Raji (cell line): ENCODE measurements around the gene CPVL.

Experiments
- POLR2A ChIP-seq: IDR thresholded peaks from 2 replicates; pipeline ENCODE4 v1.6.1; 2011; ENCODE audit warnings: low read depth, low read length, control low read depth; ENCODE audit not compliant: insufficient read depth

CPVL gene

GRCh38 chr7:29003703-29004102 lies 142.6 kb downstream of the CPVL start:
- no peak for TF ChIP-seq POLR2A

- no peak for TF ChIP-seq POLR2A
Measured at GRCh38 chr7:29000717-29001076, 145.6 kb downstream of the CPVL start.

- TF ChIP-seq POLR2A = no peak
Measured at GRCh38 chr7:28999895-29000716, 146.2 kb downstream of the CPVL start.

GRCh38 chr7:28999427-28999826 lies 146.9 kb downstream of the CPVL start:
- TF ChIP-seq POLR2A = no peak

GRCh38 chr7:28998105-28998504 lies 148.2 kb downstream of the CPVL start:
- no peak for TF ChIP-seq POLR2A

- TF ChIP-seq POLR2A = no peak
Measured at GRCh38 chr7:28996836-28997235, 149.5 kb downstream of the CPVL start.

- no peak for TF ChIP-seq POLR2A
Measured at GRCh38 chr7:28993371-28993770, 153.0 kb downstream of the CPVL start.

- no peak for TF ChIP-seq POLR2A
Measured at GRCh38 chr7:28992798-28993197, 153.5 kb downstream of the CPVL start.

- no peak for TF ChIP-seq POLR2A
Measured at GRCh38 chr7:28990200-28990960, 156.0 kb downstream of the CPVL start.

GRCh38 chr7:28989211-28989980 lies 156.9 kb downstream of the CPVL start:
- no peak for TF ChIP-seq POLR2A

GRCh38 chr7:28988810-28989209 lies 157.5 kb downstream of the CPVL start:
- no peak for TF ChIP-seq POLR2A

- TF ChIP-seq POLR2A = no peak
Measured at GRCh38 chr7:28988091-28988490, 158.2 kb downstream of the CPVL start.

- no peak for TF ChIP-seq POLR2A
Measured at GRCh38 chr7:28986765-28987110, 159.6 kb downstream of the CPVL start.

- no peak for TF ChIP-seq POLR2A
Measured at GRCh38 chr7:28986028-28986764, 160.1 kb downstream of the CPVL start.

GRCh38 chr7:28984631-28985030 lies 161.7 kb downstream of the CPVL start:
- no peak for TF ChIP-seq POLR2A

GRCh38 chr7:28984217-28984616 lies 162.1 kb downstream of the CPVL start:
- no peak for TF ChIP-seq POLR2A
